ENCODE measurements around the gene PRKG1. TPM values are rescaled to one million over a fixed set of nuclear protein-coding genes. Genes with fewer than 3 reads are reported as not detected.
"Not testable (repeated sequence)": the region's sequence is repeated elsewhere in the genome, so short reads cannot be mapped to it uniquely, and the experiment has no call there.

The PRKG1 gene
- total RNA-seq, 1 experiment from 2014 or later: 1.0 TPM

GRCh38 chr10:51312817-51313216 lies 238.5 kb downstream of the PRKG1 start:
- DNase-seq (ENCODE audit: extremely low read depth, low read depth): no peak

GRCh38 chr10:51313251-51313650 lies 239.0 kb downstream of the PRKG1 start:
- DNase-seq (ENCODE audit: extremely low read depth, low read depth): no peak

- DNase-seq (ENCODE audit: extremely low read depth, low read depth): no peak
Measured at GRCh38 chr10:51313773-51314478, 239.6 kb downstream of the PRKG1 start.

- no peak for DNase-seq (ENCODE audit: extremely low read depth, low read depth)
Measured at GRCh38 chr10:51314481-51314880, 240.2 kb downstream of the PRKG1 start.

- no peak for DNase-seq (ENCODE audit: extremely low read depth, low read depth)
Measured at GRCh38 chr10:51318399-51319172, 244.3 kb downstream of the PRKG1 start.

- DNase-seq (ENCODE audit: extremely low read depth, low read depth): no peak
Measured at GRCh38 chr10:51319173-51319435, 244.8 kb downstream of the PRKG1 start.

- no peak for DNase-seq (ENCODE audit: extremely low read depth, low read depth)
Measured at GRCh38 chr10:51321300-51321699, 247.0 kb downstream of the PRKG1 start.

- no peak for DNase-seq (ENCODE audit: extremely low read depth, low read depth)
Measured at GRCh38 chr10:51321980-51322379, 247.7 kb downstream of the PRKG1 start.

- no peak for DNase-seq (ENCODE audit: extremely low read depth, low read depth)
Measured at GRCh38 chr10:51325649-51326048, 251.4 kb downstream of the PRKG1 start.

GRCh38 chr10:51326174-51326573 lies 251.9 kb downstream of the PRKG1 start:
- no peak for DNase-seq (ENCODE audit: extremely low read depth, low read depth)

GRCh38 chr10:51327432-51327831 lies 253.1 kb downstream of the PRKG1 start:
- no peak for DNase-seq (ENCODE audit: extremely low read depth, low read depth)

GRCh38 chr10:51340366-51340765 lies 266.1 kb downstream of the PRKG1 start:
- DNase-seq (ENCODE audit: extremely low read depth, low read depth): no peak

- DNase-seq (ENCODE audit: extremely low read depth, low read depth): no peak
Measured at GRCh38 chr10:51340845-51341610, 266.7 kb downstream of the PRKG1 start.

- DNase-seq (ENCODE audit: extremely low read depth, low read depth): not testable (repeated sequence)
Measured at GRCh38 chr10:51341745-51342144, 267.5 kb downstream of the PRKG1 start.

- no peak for DNase-seq (ENCODE audit: extremely low read depth, low read depth)
Measured at GRCh38 chr10:51342381-51342780, 268.1 kb downstream of the PRKG1 start.

GRCh38 chr10:51343391-51343790 lies 269.1 kb downstream of the PRKG1 start:
- DNase-seq (ENCODE audit: extremely low read depth, low read depth): no peak

- DNase-seq (ENCODE audit: extremely low read depth, low read depth): no peak
Measured at GRCh38 chr10:51344371-51344770, 270.1 kb downstream of the PRKG1 start.

- DNase-seq (ENCODE audit: extremely low read depth, low read depth): no peak
Measured at GRCh38 chr10:51348622-51349021, 274.3 kb downstream of the PRKG1 start.

GRCh38 chr10:51357170-51357569 lies 282.9 kb downstream of the PRKG1 start:
- DNase-seq (ENCODE audit: extremely low read depth, low read depth): no peak

GRCh38 chr10:51358227-51358626 lies 283.9 kb downstream of the PRKG1 start:
- no peak for DNase-seq (ENCODE audit: extremely low read depth, low read depth)

- no peak for DNase-seq (ENCODE audit: extremely low read depth, low read depth)
Measured at GRCh38 chr10:51363415-51363814, 289.1 kb downstream of the PRKG1 start.

GRCh38 chr10:51364674-51365073 lies 290.4 kb downstream of the PRKG1 start:
- DNase-seq (ENCODE audit: extremely low read depth, low read depth): no peak

Data from NCI-H460 (cell line).